Activated B cell treated with CpG ODN at 0.5 μM for 24 hours (primary cell): ENCODE measurements around the gene XPOT. TPM values are rescaled to one million over a fixed set of nuclear protein-coding genes. Genes with fewer than 3 reads are reported as not detected.

ENCODE experiments used
- ATAC-seq: fragments of 200-7000 bp; cut with Tn5 transposase; one replicate; pipeline ENCODE4 v1.10.0; 2021; ENCODE audit warnings: low read depth, mild to moderate bottlenecking, moderate library complexity
- CTCF ChIA-PET: fragments of 350-600 bp; sonication (Branson Sonifier 250); formaldehyde crosslinking; loops from one replicate; lab custom pipeline; 2021; ENCODE audit warnings: antibody characterized with exemption; lab: Charles Lee
- POLR2A ChIA-PET: fragments of 350-600 bp; sonication (Branson Sonifier 250); formaldehyde crosslinking; loops from one replicate; lab custom pipeline; 2021; ENCODE audit warnings: antibody characterized with exemption; lab: Charles Lee
- DNase-seq: peaks from one replicate; pipeline ENCODE4 v3.0.0; 2022
- H3K27ac Mint-ChIP-seq: one replicate; pipeline ENCODE4 v1.8.0; 2020; ENCODE audit warnings: mixed read lengths
- H3K27me3 Mint-ChIP-seq: one replicate; pipeline ENCODE4 v1.8.0; 2021; ENCODE audit warnings: mixed read lengths
- H3K36me3 Mint-ChIP-seq: one replicate; pipeline ENCODE4 v1.8.0; 2021; ENCODE audit warnings: low read depth, mixed read lengths
- H3K4me1 Mint-ChIP-seq: one replicate; pipeline ENCODE4 v1.8.0; 2021; ENCODE audit warnings: mixed read lengths
- H3K4me3 Mint-ChIP-seq: one replicate; pipeline ENCODE4 v1.8.0; 2020; ENCODE audit warnings: mild to moderate bottlenecking, mixed read lengths
- H3K9me3 Mint-ChIP-seq: one replicate; pipeline ENCODE4 v1.8.0; 2020; ENCODE audit warnings: mixed read lengths
- CTCF ChIP-seq: fragments of 200-600 bp; IDR thresholded peaks from one replicate; pipeline ENCODE4 v1.8.0; 2022; ENCODE audit warnings: antibody characterized with exemption, mild to moderate bottlenecking
- intact Hi-C: fragments of 100-400 bp; cut with micrococcal nuclease; formaldehyde crosslinking; loops from one replicate; pipeline ENCODE4 v1.15.1; 2024
- total RNA-seq: library from RNA; stranded (reverse); gene quantifications from 2 replicates; pipeline ENCODE4 v1.2.3, GENCODE V29; 2022

Gene XPOT
- total RNA-seq, 1 donor from 2014 or later = 96.2 TPM

GRCh38 chr12:64497484-64497883, 93.3 kb downstream of the XPOT start:
- Mint-ChIP-seq H3K36me3 (peaks cover 64% of the 10 kb centered on the region), H3K4me1 (no peaks in the 10 kb centered on the region), H3K4me3 (no peak overlapping the region), H3K27me3 (no peaks in the 10 kb centered on the region), H3K9me3 (no peaks in the 10 kb centered on the region), H3K27ac (no peak overlapping the region)
- ChIA-PET CTCF (no interaction called here), POLR2A (interaction anchor here (0.6 kb wide), 1 partner anchor 652 kb away, joined by 4 read pairs; no protein-coding TSS in a partner anchor)
- intact Hi-C loops = no loop called here
- ATAC-seq (no peak), DNase-seq (no peak)
- TF ChIP-seq CTCF = no peak

- ChIA-PET CTCF (no interaction called here), POLR2A (interaction anchor here (0.6 kb wide), 1 partner anchor 653 kb away, joined by 4 read pairs; no protein-coding TSS in a partner anchor)
- no peaks in the 10 kb centered on the region for H3K9me3 Mint-ChIP-seq
- TF ChIP-seq CTCF = no peak
- H3K4me1 Mint-ChIP-seq = no peaks in the 10 kb centered on the region
- H3K27me3 Mint-ChIP-seq = no peaks in the 10 kb centered on the region
- no peak for ATAC-seq
- peaks cover 65% of the 10 kb centered on the region for H3K36me3 Mint-ChIP-seq
- intact Hi-C loops = no loop called here
- DNase-seq = no peak
- H3K27ac Mint-ChIP-seq = no peak overlapping the region
- no peak overlapping the region for H3K4me3 Mint-ChIP-seq
Measured at GRCh38 chr12:64497903-64498302, 93.7 kb downstream of the XPOT start.

- DNase-seq = no peak
- ChIA-PET POLR2A (interaction anchor here (0.7 kb wide), 1 partner anchor 1701 kb away, joined by 4 read pairs; no protein-coding TSS in a partner anchor), CTCF (no interaction called here)
- H3K27me3 Mint-ChIP-seq = no peaks in the 10 kb centered on the region
- no peak overlapping the region for H3K27ac Mint-ChIP-seq
- ATAC-seq = no peak
- no peak for TF ChIP-seq CTCF
- intact Hi-C loops = no loop called here
- H3K9me3 Mint-ChIP-seq = no peaks in the 10 kb centered on the region
- H3K4me1 Mint-ChIP-seq = no peaks in the 10 kb centered on the region
- peaks cover 52% of the 10 kb centered on the region for H3K36me3 Mint-ChIP-seq
- no peak overlapping the region for H3K4me3 Mint-ChIP-seq
Measured at GRCh38 chr12:64500394-64500793, 96.2 kb downstream of the XPOT start.

Other genes with a start within 250 kb of the XPOT start
- gene KICS2, start 182.1 kb upstream of the XPOT start, total RNA-seq = 16.5 and 16.8 TPM in 2 replicates
- gene C12orf56, start 13.6 kb upstream of the XPOT start, total RNA-seq = not detected in 2 replicates
- gene TBK1, start 47.7 kb downstream of the XPOT start, total RNA-seq = 32.6 and 37.4 TPM in 2 replicates
- gene RASSF3, start 206.1 kb downstream of the XPOT start, total RNA-seq = 90.9 and 95.7 TPM in 2 replicates